HEK293T (cell line): ENCODE measurements around the gene CDC25C.
A peak's percentile ranks its signal among the peaks of the same experiment; 100 is the strongest.

ENCODE experiments used
- BHLHE40 ChIP-seq: fragments of 450-650 bp; IDR thresholded peaks from 2 replicates; pipeline ENCODE4 v1.6.1; 2016; ENCODE audit warnings: mild to moderate bottlenecking, moderate library complexity, borderline replicate concordance
- ELF4 ChIP-seq: fragments of 450-650 bp; IDR thresholded peaks from 2 replicates; pipeline ENCODE4 v1.6.1; 2017; ENCODE audit warnings: antibody characterized with exemption
- FOXA1 ChIP-seq: fragments of 450-650 bp; IDR thresholded peaks from 2 replicates; pipeline ENCODE4 v1.6.1; 2016; ENCODE audit warnings: mild to moderate bottlenecking
- FOXK2 ChIP-seq: fragments of 450-650 bp; IDR thresholded peaks from 2 replicates; pipeline ENCODE4 v1.6.1; 2016; ENCODE audit warnings: mild to moderate bottlenecking
- FOXM1 ChIP-seq: fragments of 450-650 bp; IDR thresholded peaks from 2 replicates; pipeline ENCODE4 v1.6.1; 2017; ENCODE audit warnings: mild to moderate bottlenecking, borderline replicate concordance
- HDGF ChIP-seq: fragments of 450-650 bp; IDR thresholded peaks from 2 replicates; pipeline ENCODE4 v1.6.1; 2017; ENCODE audit warnings: antibody characterized with exemption, borderline replicate concordance
- L3MBTL2 ChIP-seq: fragments of 450-650 bp; conservative IDR thresholded peaks from 2 replicates; pipeline ENCODE4 v1.6.1; 2016; ENCODE audit warnings: mild to moderate bottlenecking
- LEF1 ChIP-seq: fragments of 450-650 bp; IDR thresholded peaks from 2 replicates; pipeline ENCODE4 v1.6.1; 2017; ENCODE audit warnings: mild to moderate bottlenecking, borderline replicate concordance
- SP1 ChIP-seq: fragments of 450-650 bp; IDR thresholded peaks from 2 replicates; pipeline ENCODE4 v1.6.1; 2017
- SUZ12 ChIP-seq: fragments of 450-650 bp; IDR thresholded peaks from 2 replicates; pipeline ENCODE4 v1.6.1; 2016; ENCODE audit warnings: mild to moderate bottlenecking
- TARDBP ChIP-seq: fragments of 450-650 bp; IDR thresholded peaks from 2 replicates; pipeline ENCODE4 v1.6.1; 2016
- ZNF384 ChIP-seq: fragments of 450-650 bp; IDR thresholded peaks from 2 replicates; pipeline ENCODE4 v1.6.1; 2016
- TF ChIP-seq, protein P1 (sequence below): fragments of 450-650 bp; IDR thresholded peaks from 2 replicates; pipeline ENCODE4 v1.6.1; 2016

GRCh38 chr5:138276402-138277054 lies 55.1 kb downstream of the CDC25C start:
- TF ChIP-seq SUZ12 (no peak), LEF1 (no peak), ZNF384 (no peak), L3MBTL2 (no peak), BHLHE40 (no peak), SP1 (no peak), HDGF (no peak), FOXK2 (no peak), ELF4 (no peak), FOXM1 (no peak), FOXA1 (no peak), TARDBP (no peak)
- TF ChIP-seq, protein P1, sequence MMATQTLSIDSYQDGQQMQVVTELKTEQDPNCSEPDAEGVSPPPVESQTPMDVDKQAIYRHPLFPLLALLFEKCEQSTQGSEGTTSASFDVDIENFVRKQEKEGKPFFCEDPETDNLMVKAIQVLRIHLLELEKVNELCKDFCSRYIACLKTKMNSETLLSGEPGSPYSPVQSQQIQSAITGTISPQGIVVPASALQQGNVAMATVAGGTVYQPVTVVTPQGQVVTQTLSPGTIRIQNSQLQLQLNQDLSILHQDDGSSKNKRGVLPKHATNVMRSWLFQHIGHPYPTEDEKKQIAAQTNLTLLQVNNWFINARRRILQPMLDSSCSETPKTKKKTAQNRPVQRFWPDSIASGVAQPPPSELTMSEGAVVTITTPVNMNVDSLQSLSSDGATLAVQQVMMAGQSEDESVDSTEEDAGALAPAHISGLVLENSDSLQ = peak; percentile 50
